Stimulated activated CD4-positive, alpha-beta T cell treated with anti-CD3 and anti-CD28 coated beads, Interleukin-4, amount 100 ng/mL, for 1 hour (primary cell): ENCODE data around the gene EFHD2.
"Not testable (repeated sequence)": the region's sequence is repeated elsewhere in the genome, so short reads cannot be mapped to it uniquely, and the experiment has no call there.

Experiments
- DNase-seq: peaks from one replicate; pipeline ENCODE4 v3.0.0-alpha.2; 2020

Gene EFHD2

GRCh38 chr1:15389828-15390227 is 19.9 kb upstream of the EFHD2 start:
- not testable (repeated sequence) for DNase-seq

- no peak for DNase-seq
Observed at GRCh38 chr1:15390667-15391066, 19.0 kb upstream of the EFHD2 start.

- no peak for DNase-seq
Observed at GRCh38 chr1:15391366-15391765, 18.3 kb upstream of the EFHD2 start.

- no peak for DNase-seq
Observed at GRCh38 chr1:15393475-15394257, 16.0 kb upstream of the EFHD2 start.

- no peak for DNase-seq
Observed at GRCh38 chr1:15394258-15394690, 15.4 kb upstream of the EFHD2 start.

GRCh38 chr1:15397236-15397635 is 12.5 kb upstream of the EFHD2 start:
- DNase-seq, result no peak

GRCh38 chr1:15399710-15400109 is 10.0 kb upstream of the EFHD2 start:
- no peak for DNase-seq

- no peak for DNase-seq
Observed at GRCh38 chr1:15400627-15401026, 9.1 kb upstream of the EFHD2 start.

- no peak for DNase-seq
Observed at GRCh38 chr1:15401391-15402055, 8.2 kb upstream of the EFHD2 start.

GRCh38 chr1:15402809-15403450 is 6.8 kb upstream of the EFHD2 start:
- no peak for DNase-seq

GRCh38 chr1:15403962-15404580 is 5.6 kb upstream of the EFHD2 start:
- DNase-seq, result no peak

- no peak for DNase-seq
Observed at GRCh38 chr1:15405106-15405850, 4.4 kb upstream of the EFHD2 start.

- DNase-seq, result no peak
Observed at GRCh38 chr1:15406614-15407559, 2.8 kb upstream of the EFHD2 start.

- no peak for DNase-seq
Observed at GRCh38 chr1:15407580-15407979, 2.1 kb upstream of the EFHD2 start.

- no peak for DNase-seq
Observed at GRCh38 chr1:15408890-15409387, 749 bp upstream of the EFHD2 start.

GRCh38 chr1:15410223-15410883 is 665 bp downstream of the EFHD2 start:
- DNase-seq, result peak; percentile 20

GRCh38 chr1:15410884-15411245 is 1.2 kb downstream of the EFHD2 start:
- no peak for DNase-seq

- no peak for DNase-seq
Observed at GRCh38 chr1:15411593-15412137, 2.0 kb downstream of the EFHD2 start.

GRCh38 chr1:15412175-15412800 is 2.6 kb downstream of the EFHD2 start:
- peak; percentile 33 for DNase-seq

GRCh38 chr1:15412843-15413242 is 3.2 kb downstream of the EFHD2 start:
- DNase-seq, result no peak
